Neural crest cell (in vitro differentiated cells): Measurements from ENCODE around the gene HSPA1L. TPM values are rescaled to one million over a fixed set of nuclear protein-coding genes. Genes with fewer than 3 reads are reported as not detected.
"Not testable (repeated sequence)": the region's sequence is repeated elsewhere in the genome, so short reads cannot be mapped to it uniquely, and the experiment has no call there.

Experiments
- DNase-seq: peaks from one replicate; pipeline ENCODE4 v3.0.0; 2021; ENCODE audit warnings: low read depth, mixed read lengths, low spot score
- H3K27ac Mint-ChIP-seq: one replicate; pipeline ENCODE4 v1.8.0; 2021; ENCODE audit warnings: mild to moderate bottlenecking, mixed read lengths; ENCODE audit not compliant: unreplicated experiment
- H3K27me3 Mint-ChIP-seq: 2 replicates; pipeline ENCODE4 v1.8.0; 2021; ENCODE audit warnings: low read depth, mild to moderate bottlenecking, mixed read lengths
- H3K36me3 Mint-ChIP-seq: 2 replicates; pipeline ENCODE4 v1.8.0; 2021; ENCODE audit warnings: low read depth, mild to moderate bottlenecking, mixed read lengths
- H3K4me1 Mint-ChIP-seq: 2 replicates; pipeline ENCODE4 v1.8.0; 2021; ENCODE audit warnings: mixed read lengths
- H3K4me3 Mint-ChIP-seq: one replicate; pipeline ENCODE4 v1.8.0; 2021; ENCODE audit warnings: mild to moderate bottlenecking, mixed read lengths
- H3K9me3 Mint-ChIP-seq: 2 replicates; pipeline ENCODE4 v1.8.0; 2021; ENCODE audit warnings: mixed read lengths
- CTCF ChIP-seq: fragments of 200-600 bp; sonication (generic); conservative IDR thresholded peaks from 2 replicates; pipeline ENCODE4 v1.5.0; 2021; ENCODE audit warnings: antibody characterized with exemption, mild to moderate bottlenecking
- total RNA-seq: library from RNA; stranded (reverse); gene quantifications from 2 replicates; pipeline ENCODE4 v1.2.1, GENCODE V29; 2021

Gene HSPA1L
- total RNA-seq, 1 donor from 2014 or later, result 1.8 TPM

DNA sequence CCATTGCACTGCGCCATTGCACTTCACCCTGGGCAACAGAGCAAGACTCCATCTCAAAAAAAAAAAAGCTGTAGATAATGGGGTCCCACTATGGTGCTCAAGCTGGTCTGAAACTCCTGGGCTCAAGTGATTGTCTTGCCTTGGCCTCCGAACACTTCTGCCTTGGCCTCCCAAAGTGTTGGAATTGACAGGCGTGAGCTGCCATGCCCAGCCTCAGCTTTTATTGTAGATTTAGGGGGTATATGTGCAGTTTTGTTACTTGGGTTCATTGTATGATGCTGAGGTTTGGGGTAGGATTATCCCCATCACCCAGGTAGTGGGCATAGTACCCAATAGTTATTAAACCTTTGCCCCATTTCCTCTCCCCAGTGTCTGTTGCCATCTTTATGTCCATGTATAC lies 23.9 kb upstream of the HSPA1L start:
- peaks cover 43% of the 10 kb centered on the region for H3K36me3 Mint-ChIP-seq
- H3K27ac Mint-ChIP-seq, result no peak overlapping the region
- DNase-seq, result no peak
- no peak for TF ChIP-seq CTCF
- H3K9me3 Mint-ChIP-seq, result no peaks in the 10 kb centered on the region
- no peaks in the 10 kb centered on the region for H3K27me3 Mint-ChIP-seq
- H3K4me1 Mint-ChIP-seq, result peaks cover 41% of the 10 kb centered on the region
- peak overlapping the region; percentile 71 for H3K4me3 Mint-ChIP-seq

DNA sequence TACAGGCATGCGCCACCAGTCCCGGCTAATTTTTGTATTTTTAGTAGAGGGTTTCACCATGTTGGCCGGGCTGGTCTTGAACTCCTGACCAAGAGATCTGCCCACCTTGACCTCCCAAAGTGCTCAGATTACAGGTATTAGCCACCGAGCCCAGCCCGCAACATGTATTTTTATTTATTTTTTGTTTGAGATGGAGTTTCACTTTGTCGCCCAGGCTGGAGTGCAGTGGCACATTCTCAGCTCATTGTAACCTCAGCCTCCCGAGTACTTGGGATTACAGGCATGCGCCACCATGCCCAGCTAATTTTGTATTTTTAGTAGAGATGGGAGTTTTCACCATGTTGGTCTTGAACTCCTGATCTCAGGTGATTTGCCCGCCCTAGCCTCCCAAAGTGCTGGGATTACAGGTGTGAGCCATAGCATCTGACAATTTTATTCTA lies 23.1 kb upstream of the HSPA1L start:
- H3K4me3 Mint-ChIP-seq, result peak overlapping the region; percentile 98

GRCh38 chr6:31837369-31838113 lies 22.5 kb upstream of the HSPA1L start:
- no peak for DNase-seq
- peaks cover 43% of the 10 kb centered on the region for H3K36me3 Mint-ChIP-seq
- no peak for TF ChIP-seq CTCF

More for the DNA sequence above, 23.1 kb upstream of the HSPA1L start:
- H3K27ac Mint-ChIP-seq, H3K27me3 Mint-ChIP-seq, DNase-seq, H3K9me3 Mint-ChIP-seq: not testable (repeated sequence)
- H3K4me1 Mint-ChIP-seq, result peaks cover 41% of the 10 kb centered on the region
- H3K36me3 Mint-ChIP-seq, result peaks cover 43% of the 10 kb centered on the region

GRCh38 chr6:31836474-31837368 lies 21.6 kb upstream of the HSPA1L start:
- no peak for DNase-seq
- Mint-ChIP-seq H3K27me3 (no peaks in the 10 kb centered on the region), H3K27ac (peak overlapping the region; percentile 88), H3K9me3 (no peaks in the 10 kb centered on the region), H3K36me3 (peaks cover 43% of the 10 kb centered on the region), H3K4me3 (peak overlapping the region; percentile 98), H3K4me1 (peaks cover 41% of the 10 kb centered on the region)
- TF ChIP-seq CTCF, result no peak

More at GRCh38 chr6:31837369-31838113, 22.5 kb upstream of the HSPA1L start:
- Mint-ChIP-seq H3K9me3 (no peaks in the 10 kb centered on the region), H3K4me3 (peak overlapping the region; percentile 98), H3K27ac (no peak overlapping the region), H3K27me3 (no peaks in the 10 kb centered on the region), H3K4me1 (peaks cover 41% of the 10 kb centered on the region)

GRCh38 chr6:31836047-31836473 lies 21.0 kb upstream of the HSPA1L start:
- Mint-ChIP-seq H3K4me1 (peaks cover 42% of the 10 kb centered on the region), H3K27ac (peak overlapping the region; percentile 88), H3K27me3 (no peaks in the 10 kb centered on the region), H3K4me3 (peak overlapping the region; percentile 98), H3K9me3 (no peaks in the 10 kb centered on the region), H3K36me3 (peaks cover 41% of the 10 kb centered on the region)
- no peak for TF ChIP-seq CTCF
- DNase-seq, result no peak
